OCI-LY1 (cell line): ENCODE measurements around the gene CCHCR1.

Source experiments
- H2AFZ ChIP-seq: fragments of 200-600 bp; sonication (generic), shearing (Covaris generic); 2 replicates; pipeline ENCODE4 v1.6.0; 2014; ENCODE audit warnings: antibody characterized with exemption, mild to moderate bottlenecking, low read length
- H3F3A ChIP-seq: fragments of 200-600 bp; sonication (generic), shearing (Covaris generic); 2 replicates; pipeline ENCODE4 v1.6.0; 2014; ENCODE audit warnings: mild to moderate bottlenecking, antibody characterized with exemption, low read length, moderate library complexity; ENCODE audit not compliant: insufficient read depth
- H3K27ac ChIP-seq: fragments of 200-600 bp; sonication (generic); 2 replicates; pipeline ENCODE4 v1.5.1; 2014; ENCODE audit warnings: low read length, mixed run types, mild to moderate bottlenecking, low read depth; ENCODE audit not compliant: poor library complexity, severe bottlenecking
- H3K27me3 ChIP-seq: fragments of 200-600 bp; sonication (generic); 2 replicates; pipeline ENCODE4 v1.6.0; 2014; ENCODE audit warnings: antibody characterized with exemption, mild to moderate bottlenecking, low read length, moderate library complexity; ENCODE audit not compliant: insufficient read depth
- H3K36me3 ChIP-seq: fragments of 200-600 bp; sonication (generic); 2 replicates; pipeline ENCODE4 v1.6.1; 2014; ENCODE audit warnings: mild to moderate bottlenecking, antibody characterized with exemption, low read length, moderate library complexity, mixed read lengths; ENCODE audit not compliant: insufficient read depth
- H3K4me1 ChIP-seq: fragments of 200-600 bp; sonication (generic); 2 replicates; pipeline ENCODE4 v1.5.1; 2014; ENCODE audit warnings: mild to moderate bottlenecking, low read length, moderate library complexity; ENCODE audit not compliant: insufficient read depth, severe bottlenecking
- H3K4me2 ChIP-seq: fragments of 200-600 bp; sonication (generic), shearing (Covaris generic); 2 replicates; pipeline ENCODE4 v1.6.1; 2014; ENCODE audit warnings: low read length
- H3K4me3 ChIP-seq: fragments of 200-600 bp; sonication (generic); 2 replicates; pipeline ENCODE4 v1.5.1; 2014; ENCODE audit warnings: low read length, low read depth, mild to moderate bottlenecking, mixed read lengths; ENCODE audit not compliant: poor library complexity, severe bottlenecking
- H3K79me2 ChIP-seq: fragments of 200-600 bp; shearing (Covaris generic); 2 replicates; pipeline ENCODE4 v1.6.1; 2016; ENCODE audit warnings: mixed run types, low read length, mixed read lengths; ENCODE audit not compliant: insufficient read depth
- H3K9ac ChIP-seq: fragments of 200-600 bp; sonication (generic), shearing (Covaris generic); 2 replicates; pipeline ENCODE4 v1.6.1; 2014; ENCODE audit warnings: mild to moderate bottlenecking, low read length, mixed read lengths
- H3K9me2 ChIP-seq: fragments of 200-600 bp; sonication (generic), shearing (Covaris generic); 2 replicates; pipeline ENCODE4 v1.6.1; 2014; ENCODE audit warnings: low read depth, mild to moderate bottlenecking, low read length, mixed read lengths
- H3K9me3 ChIP-seq: fragments of 200-600 bp; shearing (Covaris generic); 2 replicates; pipeline ENCODE4 v1.6.1; 2014; ENCODE audit warnings: low read length, mixed read lengths
- H4K20me1 ChIP-seq: fragments of 200-600 bp; sonication (generic), shearing (Covaris generic); 2 replicates; pipeline ENCODE4 v1.6.0; 2016; ENCODE audit warnings: mild to moderate bottlenecking, low read length; ENCODE audit not compliant: insufficient read depth
- CTCF ChIP-seq: fragments of 200-600 bp; sonication (generic), shearing (Covaris generic); IDR thresholded peaks from 2 replicates; pipeline ENCODE4 v1.5.1; 2017; ENCODE audit warnings: mild to moderate bottlenecking, antibody characterized with exemption, low read length, moderate library complexity, mixed read lengths
- EZH2 ChIP-seq: fragments of 200-600 bp; sonication (generic), shearing (Covaris generic); IDR thresholded peaks from 2 replicates; pipeline ENCODE4 v1.8.0; 2017; ENCODE audit warnings: borderline replicate concordance, mixed run types, mild to moderate bottlenecking, antibody characterized with exemption, low read length, moderate library complexity, mixed read lengths

CCHCR1 gene

DNA sequence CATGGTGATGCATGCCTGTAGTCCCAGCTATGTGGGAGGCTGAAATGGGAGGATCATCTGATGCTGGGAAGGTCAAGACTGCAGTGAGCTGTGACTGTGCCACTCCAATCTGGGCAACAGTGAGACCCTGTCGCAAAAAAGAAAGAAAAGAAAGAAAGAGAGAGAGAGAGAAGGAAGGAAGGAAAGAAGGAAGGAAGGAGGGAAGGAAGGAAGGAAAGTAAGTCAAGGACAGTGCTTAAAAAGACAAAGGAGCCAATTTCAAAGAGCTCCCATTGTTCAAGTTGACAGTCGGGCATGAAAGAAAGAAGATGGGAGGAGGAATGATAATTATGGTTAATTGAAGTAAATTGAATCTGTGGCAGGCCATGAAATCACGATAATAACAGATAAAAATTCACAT, 61.4 kb downstream of the CCHCR1 start:
- no peaks in the 10 kb centered on the region for H3K9me2 ChIP-seq
- no peaks in the 10 kb centered on the region for H4K20me1 ChIP-seq
- H3K9ac ChIP-seq: no peak overlapping the region
- no peak overlapping the region for H3K27ac ChIP-seq
- H3K9me3 ChIP-seq: no peaks in the 10 kb centered on the region
- no peaks in the 10 kb centered on the region for H3F3A ChIP-seq
- H3K36me3 ChIP-seq: no peaks in the 10 kb centered on the region
- no peaks in the 10 kb centered on the region for H3K4me1 ChIP-seq
- TF ChIP-seq CTCF (no peak), EZH2 (no peak)
- H3K27me3 ChIP-seq: no peaks in the 10 kb centered on the region
- H2AFZ ChIP-seq: no peak overlapping the region
- no peak overlapping the region for H3K4me2 ChIP-seq
- H3K4me3 ChIP-seq: no peak overlapping the region
- H3K79me2 ChIP-seq: no peaks in the 10 kb centered on the region

DNA sequence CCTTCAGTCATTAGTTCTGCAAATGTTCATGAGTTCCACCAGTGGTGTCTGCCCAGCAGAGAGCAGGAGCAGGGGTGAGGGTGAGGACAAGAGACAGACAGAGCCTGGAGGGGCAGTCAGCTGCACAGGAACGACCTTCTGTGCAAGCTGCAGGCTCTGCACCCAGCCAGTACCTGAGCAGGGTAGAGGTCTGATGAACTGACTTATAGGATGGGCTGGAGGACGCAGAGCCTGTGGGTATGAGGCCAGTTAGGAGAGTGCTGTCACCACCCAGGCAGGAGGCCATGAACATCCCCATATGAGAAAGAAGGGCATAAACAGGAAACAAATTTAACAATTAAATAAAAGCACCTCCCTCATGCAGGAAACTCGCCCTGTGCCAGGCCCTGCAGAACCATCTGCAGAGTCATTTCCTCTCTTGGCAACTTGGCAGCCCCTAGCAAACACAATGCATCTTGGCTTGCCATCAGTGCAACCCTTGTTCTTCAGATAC, 63.2 kb downstream of the CCHCR1 start:
- Histone ChIP-seq H3K9ac (no peak overlapping the region), H3K4me2 (no peak overlapping the region), H3K36me3 (no peaks in the 10 kb centered on the region), H4K20me1 (no peaks in the 10 kb centered on the region), H2AFZ (no peak overlapping the region), H3K79me2 (no peaks in the 10 kb centered on the region), H3F3A (no peaks in the 10 kb centered on the region), H3K9me2 (no peaks in the 10 kb centered on the region), H3K4me3 (no peak overlapping the region), H3K4me1 (no peaks in the 10 kb centered on the region), H3K27ac (no peak overlapping the region), H3K27me3 (peaks cover 5% of the 10 kb centered on the region; the same call in 1 of the 2 replicates), H3K9me3 (no peaks in the 10 kb centered on the region)
- no peak for TF ChIP-seq EZH2
- no peak for TF ChIP-seq CTCF

DNA sequence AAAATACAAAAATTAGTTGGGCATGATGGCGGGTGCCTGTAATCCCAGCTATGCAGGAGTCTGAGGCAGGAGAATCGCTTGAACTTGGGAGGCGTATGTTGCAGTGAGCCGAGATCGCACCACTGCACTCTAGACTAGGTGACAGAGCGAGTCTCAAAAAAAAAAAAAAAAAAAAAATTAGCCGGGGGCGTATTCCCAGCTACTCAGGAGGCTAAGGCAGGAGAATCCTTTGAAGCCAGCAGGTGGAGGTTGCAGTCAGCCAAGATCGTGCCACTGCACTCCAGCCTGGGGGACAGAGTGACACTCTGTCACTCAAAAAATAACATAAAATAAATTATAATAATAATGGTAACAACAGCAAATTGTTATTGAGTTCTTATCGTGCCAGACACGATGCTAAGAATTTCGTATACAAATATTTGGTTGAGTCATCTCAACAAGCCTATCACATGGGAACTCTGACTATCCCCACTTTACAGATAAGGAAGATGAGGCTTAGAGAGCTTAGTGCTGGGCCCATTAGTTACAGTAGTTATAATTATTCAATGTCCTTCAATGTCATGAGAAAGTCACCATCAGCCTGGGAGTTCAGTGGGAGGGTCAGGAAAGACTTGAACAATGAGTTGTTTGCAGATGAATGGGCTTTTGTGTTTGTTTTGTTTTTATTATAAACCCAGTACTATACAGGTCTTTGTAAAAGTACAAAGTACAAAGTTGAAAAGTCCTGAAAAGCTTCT, 64.7 kb downstream of the CCHCR1 start:
- Histone ChIP-seq H3K27ac (no peak overlapping the region), H2AFZ (no peak overlapping the region), H3K9me2 (no peaks in the 10 kb centered on the region), H3K36me3 (no peaks in the 10 kb centered on the region), H4K20me1 (no peaks in the 10 kb centered on the region), H3K4me2 (no peak overlapping the region), H3K27me3 (peaks cover 5% of the 10 kb centered on the region; the same call in 1 of the 2 replicates), H3K4me3 (no peak overlapping the region), H3K9ac (no peak overlapping the region), H3K4me1 (no peaks in the 10 kb centered on the region), H3K79me2 (no peaks in the 10 kb centered on the region), H3F3A (no peaks in the 10 kb centered on the region), H3K9me3 (no peaks in the 10 kb centered on the region)
- TF ChIP-seq CTCF: no peak
- TF ChIP-seq EZH2: no peak
